DOHH2 (cell line): ENCODE data around the gene DIS3L2.
"Not testable (repeated sequence)": the region's sequence is repeated elsewhere in the genome, so short reads cannot be mapped to it uniquely, and the experiment has no call there.

Experiments
- CTCF ChIP-seq: fragments of 200-600 bp; sonication (generic); IDR thresholded peaks from one replicate; pipeline ENCODE4 v1.5.1; 2014; ENCODE audit warnings: antibody characterized with exemption, mild to moderate bottlenecking, low read depth, low read length; ENCODE audit not compliant: poor library complexity, severe bottlenecking
- EZH2phosphoT487 ChIP-seq: fragments of 200-600 bp; sonication (generic); IDR thresholded peaks from 2 replicates; pipeline ENCODE4 v1.6.1; 2017; ENCODE audit warnings: borderline replicate concordance, mild to moderate bottlenecking, antibody characterized with exemption, low read length, moderate library complexity, mixed read lengths

GRCh38 chr2:232370007-232370406, 408.5 kb downstream of the DIS3L2 start:
- TF ChIP-seq CTCF, EZH2phosphoT487: not testable (repeated sequence)
